ENCODE measurements around the gene TTC16. TPM values are rescaled to one million over a fixed set of nuclear protein-coding genes. Genes with fewer than 3 reads are reported as not detected.

Gene TTC16
- total RNA-seq, 1 donor from 2014 or later: not detected

GRCh38 chr9:127762111-127762676, 46.3 kb downstream of the TTC16 start:
- no peak for FAIRE-seq
- DNase-seq (ENCODE audit: low spot score in 2 of 2): peak in 1 of 2 donors; percentile 48

GRCh38 chr9:127763918-127764384, 48.1 kb downstream of the TTC16 start:
- FAIRE-seq: no peak

GRCh38 chr9:127765418-127765817, 49.5 kb downstream of the TTC16 start:
- FAIRE-seq (no peak), DNase-seq (ENCODE audit: low spot score in 2 of 2) (no peak)

More at GRCh38 chr9:127763918-127764384, 48.1 kb downstream of the TTC16 start:
- DNase-seq (ENCODE audit: low spot score in 2 of 2): peak in 1 of 2 donors; percentile 42

- no peak for DNase-seq (ENCODE audit: low spot score in 2 of 2)
- no peak for FAIRE-seq
These were observed 51.5 kb downstream of the TTC16 start for GRCh38 chr9:127767410-127767809.

- no peak for DNase-seq (ENCODE audit: low spot score in 2 of 2)
- no peak for FAIRE-seq
These were observed 52.0 kb downstream of the TTC16 start for GRCh38 chr9:127767909-127768331.

- DNase-seq (ENCODE audit: low spot score in 2 of 2) (no peak), FAIRE-seq (no peak)
These were observed 52.8 kb downstream of the TTC16 start for GRCh38 chr9:127768698-127769097.

- no peak for FAIRE-seq
- DNase-seq (ENCODE audit: low spot score in 2 of 2): no peak
These were observed 53.2 kb downstream of the TTC16 start for GRCh38 chr9:127769101-127769500.

- DNase-seq (ENCODE audit: low spot score in 2 of 2): no peak
- FAIRE-seq: no peak
These were observed 54.2 kb downstream of the TTC16 start for GRCh38 chr9:127769929-127770582.

- DNase-seq (ENCODE audit: low spot score in 2 of 2) (no peak), FAIRE-seq (no peak)
These were observed 54.7 kb downstream of the TTC16 start for GRCh38 chr9:127770583-127770904.

GRCh38 chr9:127770905-127771569, 55.2 kb downstream of the TTC16 start:
- FAIRE-seq (no peak), DNase-seq (ENCODE audit: low spot score in 2 of 2) (peak; percentile 81 to 94)

GRCh38 chr9:127771570-127772189, 55.8 kb downstream of the TTC16 start:
- DNase-seq (ENCODE audit: low spot score in 2 of 2) (no peak), FAIRE-seq (no peak)

GRCh38 chr9:127772603-127773002, 56.7 kb downstream of the TTC16 start:
- FAIRE-seq: no peak
- DNase-seq (ENCODE audit: low spot score in 2 of 2): no peak

- DNase-seq (ENCODE audit: low spot score in 2 of 2) (no peak), FAIRE-seq (no peak)
These were observed 57.4 kb downstream of the TTC16 start for GRCh38 chr9:127773272-127773671.

- DNase-seq (ENCODE audit: low spot score in 2 of 2) (no peak), FAIRE-seq (no peak)
These were observed 58.1 kb downstream of the TTC16 start for GRCh38 chr9:127773981-127774380.

- FAIRE-seq: no peak
- no peak for DNase-seq (ENCODE audit: low spot score in 2 of 2)
These were observed 60.5 kb downstream of the TTC16 start for GRCh38 chr9:127776195-127776923.

- no peak for DNase-seq (ENCODE audit: low spot score in 2 of 2)
- FAIRE-seq: no peak
These were observed 61.0 kb downstream of the TTC16 start for GRCh38 chr9:127776924-127777289.

GRCh38 chr9:127777368-127777980, 61.6 kb downstream of the TTC16 start:
- DNase-seq (ENCODE audit: low spot score in 2 of 2) (no peak), FAIRE-seq (no peak)

- no peak for DNase-seq (ENCODE audit: low spot score in 2 of 2)
- no peak for FAIRE-seq
These were observed 62.6 kb downstream of the TTC16 start, which contains the start of gene SH2D3C for GRCh38 chr9:127778280-127779135. SH2D3C (minus strand) TSS chr9:127778666; CDS start chr9:127778627, 39 bp downstream.

All from frontal cortex (tissue), 4 donors.